ENCODE measurements around the gene NCLN. TPM values are rescaled to one million over a fixed set of nuclear protein-coding genes. Genes with fewer than 3 reads are reported as not detected.
"Not testable (repeated sequence)": the region's sequence is repeated elsewhere in the genome, so short reads cannot be mapped to it uniquely, and the experiment has no call there.

NCLN gene
- total and polyA plus RNA-seq, 8 donors: 29.1 to 121 (median 39.1) TPM

DNA sequence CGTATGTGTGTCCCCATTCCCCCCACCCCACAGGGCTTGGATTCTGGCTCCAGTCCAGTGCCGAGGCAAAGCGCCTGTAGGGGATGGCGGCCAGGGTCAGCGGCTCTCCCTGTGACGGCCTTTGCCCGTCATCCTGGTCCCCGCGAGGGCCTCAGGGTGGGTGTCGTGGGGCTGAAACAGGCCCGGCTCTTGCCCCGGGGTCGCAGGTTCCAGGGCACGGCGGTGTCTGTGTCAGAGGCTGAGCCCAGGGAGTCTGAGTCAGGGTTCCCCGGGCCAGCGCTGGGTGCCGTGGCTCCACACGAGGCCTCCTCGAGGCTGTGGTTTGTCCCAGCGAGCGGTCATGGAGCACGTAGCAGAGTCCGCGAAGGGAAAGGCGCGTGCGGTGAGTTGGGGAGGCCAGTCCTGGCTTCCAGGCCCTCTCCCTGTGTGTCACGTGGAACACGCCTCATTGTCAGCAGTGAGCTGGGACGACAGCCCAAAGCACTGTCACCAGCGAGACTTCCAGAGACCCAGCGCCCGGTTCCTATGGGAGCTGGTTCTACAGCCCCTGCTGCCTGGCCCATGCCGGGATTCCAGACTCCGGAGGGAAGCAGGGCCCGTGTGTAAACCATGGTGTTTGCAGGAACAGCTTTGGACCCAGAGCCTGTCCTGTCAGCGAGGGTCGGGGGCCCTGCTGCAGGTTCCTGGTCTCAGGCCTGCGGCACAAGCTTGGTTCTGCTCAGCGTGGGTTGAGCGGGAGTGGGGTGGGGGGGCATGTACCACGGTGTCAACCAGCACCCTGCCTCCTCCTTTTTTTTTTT, 13.4 kb downstream of the NCLN start:
- Histone ChIP-seq H3K36me3 (peaks cover 0 to 98% of the 10 kb centered on the region in 2 donors), H3K4me3 (no peak overlapping the region)
- no peak for TF ChIP-seq CTCF (IDR thresholded peaks at IDR 0.05)

DNA sequence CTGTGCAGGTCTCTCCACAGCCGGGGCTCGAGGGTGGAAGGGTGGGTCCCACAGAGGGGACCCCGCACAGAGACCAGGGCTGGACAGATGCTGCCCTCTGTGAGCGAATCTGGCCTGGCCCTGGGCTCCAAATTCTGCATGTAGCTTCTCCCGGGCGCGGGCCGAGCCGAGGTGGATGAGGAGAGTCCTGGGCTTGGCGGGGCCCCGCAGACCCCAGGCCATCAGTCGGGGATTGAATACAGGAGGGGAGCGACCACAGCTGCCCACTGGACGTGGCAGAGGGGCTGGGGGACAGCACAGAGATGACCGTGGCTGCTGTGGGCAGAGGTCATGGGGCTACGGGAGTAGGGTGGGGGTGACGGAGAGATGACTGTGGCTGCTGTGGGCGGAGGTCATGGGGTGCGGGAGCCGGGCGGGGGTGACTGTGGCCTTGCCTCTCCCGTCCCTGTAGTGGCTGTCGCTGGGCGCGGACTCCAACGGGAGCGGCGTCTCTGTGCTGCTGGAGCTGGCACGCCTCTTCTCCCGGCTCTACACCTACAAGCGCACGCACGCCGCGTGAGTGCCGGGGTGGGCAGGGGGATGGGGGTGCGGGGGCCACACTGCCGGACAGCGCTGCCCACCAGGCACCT, 15.5 kb downstream of the NCLN start:
- Histone ChIP-seq H3K27ac (no peak overlapping the region), H3K9me3 (no peaks in the 10 kb centered on the region), H3K4me1 (no peaks in the 10 kb centered on the region), H3K27me3 (no peaks in the 10 kb centered on the region), H3K36me3 (peaks cover 0 to 98% of the 10 kb centered on the region in 2 donors), H3K4me3 (no peak overlapping the region)
- DNase-seq: peak in 1 of 4 donors; percentile 71
- no peak for TF ChIP-seq CTCF (IDR thresholded peaks at IDR 0.05)
- intact Hi-C loops (cut with DNase I): no loop called here
- ATAC-seq: no peak

More for the DNA sequence above, 13.4 kb downstream of the NCLN start:
- intact Hi-C loops (cut with DNase I): no loop called here
- Histone ChIP-seq H3K27ac (no peak overlapping the region), H3K4me1 (no peaks in the 10 kb centered on the region), H3K9me3 (no peaks in the 10 kb centered on the region), H3K27me3 (no peaks in the 10 kb centered on the region)
- DNase-seq: peak in 1 of 4 donors; percentile 68
- ATAC-seq: no peak

DNA sequence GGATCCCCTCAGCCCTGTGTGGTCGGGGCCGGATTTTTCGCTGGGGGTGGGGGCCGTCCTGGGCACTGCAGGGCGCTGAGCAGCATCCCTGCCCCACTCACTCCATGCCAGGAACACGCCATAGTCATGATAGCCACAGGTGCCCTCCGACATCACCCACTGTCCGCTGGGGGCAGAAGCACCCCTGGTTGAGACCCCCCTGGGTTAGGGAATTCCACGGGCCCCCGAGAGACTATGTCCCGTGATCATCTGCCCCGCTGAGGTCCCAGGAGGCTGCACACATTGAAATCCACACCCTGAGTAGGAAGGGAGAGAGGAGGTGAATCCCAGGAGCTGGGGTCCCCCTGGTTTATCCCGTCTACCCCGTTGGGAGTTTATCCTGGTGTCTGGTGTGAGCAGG, 16.2 kb downstream of the NCLN start:
- no peak for TF ChIP-seq CTCF (IDR thresholded peaks at IDR 0.05)
- Histone ChIP-seq H3K36me3 (peaks cover 0 to 98% of the 10 kb centered on the region in 2 donors), H3K27me3 (no peaks in the 10 kb centered on the region), H3K9me3 (no peaks in the 10 kb centered on the region), H3K27ac (no peak overlapping the region), H3K4me1 (no peaks in the 10 kb centered on the region), H3K4me3 (no peak overlapping the region)
- intact Hi-C loops (cut with DNase I): no loop called here
- ATAC-seq (no peak), DNase-seq (peak in 1 of 4 donors; percentile 50)

GRCh38 chr19:3202346-3202745, 16.6 kb downstream of the NCLN start:
- no peak overlapping the region for H3K27ac ChIP-seq

DNA sequence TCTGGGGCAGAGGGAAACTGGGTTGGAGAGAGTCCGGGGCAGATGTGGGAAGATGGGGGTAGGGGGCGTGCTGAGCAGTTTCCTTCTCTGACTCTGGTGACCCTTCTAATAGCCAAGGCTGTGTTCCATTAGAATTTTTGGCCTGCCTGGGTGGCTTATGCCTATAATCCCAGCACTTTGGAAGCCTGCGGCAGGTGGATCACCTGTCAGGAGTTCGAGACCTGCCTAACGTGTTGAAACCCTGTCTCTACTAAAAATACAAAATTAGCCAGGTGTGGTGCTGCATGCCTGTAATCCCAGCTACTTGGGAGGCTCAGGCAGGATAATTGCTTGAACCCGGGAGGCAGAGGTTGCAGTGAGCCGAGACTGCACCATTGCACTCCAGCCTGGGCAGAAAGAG, 17.2 kb downstream of the NCLN start:
- H3K4me1 ChIP-seq; ATAC-seq; DNase-seq; intact Hi-C loops (cut with DNase I); H3K9me3 ChIP-seq; H3K27me3 ChIP-seq; H3K27ac ChIP-seq; H3K4me3 ChIP-seq: not testable (repeated sequence)
- H3K36me3 ChIP-seq: peaks cover 0 to 98% of the 10 kb centered on the region in 2 donors

More at GRCh38 chr19:3202346-3202745, 16.6 kb downstream of the NCLN start:
- ATAC-seq: no peak
- no peaks in the 10 kb centered on the region for H3K9me3 ChIP-seq
- H3K27me3 ChIP-seq: no peaks in the 10 kb centered on the region
- peaks cover 0 to 98% of the 10 kb centered on the region in 2 donors for H3K36me3 ChIP-seq
- peak in 1 of 4 donors; percentile 57 for DNase-seq
- no peak overlapping the region for H3K4me3 ChIP-seq
- TF ChIP-seq CTCF (IDR thresholded peaks at IDR 0.05): no peak
- intact Hi-C loops (cut with DNase I): no loop called here
- H3K4me1 ChIP-seq: no peaks in the 10 kb centered on the region
